NCI-H345 treated with DMSO at 0.1 percent for 48 hours (cell line): Measurements from ENCODE around the gene PGRMC1.
"Not testable (repeated sequence)": the region's sequence is repeated elsewhere in the genome, so short reads cannot be mapped to it uniquely, and the experiment has no call there.

Experiments
- DNase-seq: peaks from one replicate; lab custom pipeline; 2025; ENCODE audit not compliant: unreplicated experiment; lab: John Stamatoyannopoulos, UW

PGRMC1 gene

GRCh38 chrX:119235872-119236622 lies at the start of gene PGRMC1:
Gene PGRMC1 (plus strand): TSS chrX:119236285. CDS start chrX:119236364, 79 bp downstream.
- peak; percentile 41 for DNase-seq

DNA sequence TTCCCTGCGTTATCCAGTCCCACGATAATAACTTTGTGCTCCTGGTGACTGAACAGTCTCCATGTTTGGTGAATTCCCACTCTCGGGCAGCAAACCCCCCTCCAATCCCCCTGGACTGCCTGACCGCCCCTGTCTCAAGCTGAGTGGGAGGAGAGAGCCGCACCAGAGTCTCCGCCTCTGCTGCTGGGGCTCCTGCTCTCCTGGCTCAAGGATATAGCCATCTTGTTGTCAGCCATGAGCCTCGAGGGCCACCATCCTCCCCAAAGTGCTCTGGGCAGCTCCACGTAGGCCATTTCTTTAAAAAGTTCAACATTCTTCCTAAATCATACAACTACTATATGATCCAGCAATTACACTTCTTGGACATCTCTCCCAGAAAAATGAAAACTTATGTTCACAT lies 49.3 kb upstream of the PGRMC1 start:
- no peak for DNase-seq

DNA sequence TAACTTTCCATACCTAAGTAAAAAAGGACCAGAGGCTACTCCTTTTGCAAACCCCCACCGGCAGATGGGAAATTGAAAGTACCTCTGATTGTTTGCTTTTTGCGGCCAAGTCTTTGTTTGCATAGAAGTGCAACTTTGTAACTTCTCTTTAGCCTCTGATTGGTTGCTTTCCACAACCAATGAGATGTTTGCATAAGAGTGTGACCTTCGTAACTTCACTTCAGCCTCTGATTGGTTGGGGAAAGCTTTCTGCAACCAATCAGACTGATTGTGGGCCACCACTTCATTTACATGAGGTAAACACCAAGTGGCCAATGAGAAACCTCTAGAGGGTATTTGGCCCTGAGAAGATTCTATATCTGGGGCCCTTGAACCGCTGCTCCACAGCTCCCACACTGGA lies 48.8 kb upstream of the PGRMC1 start:
- no peak for DNase-seq

DNA sequence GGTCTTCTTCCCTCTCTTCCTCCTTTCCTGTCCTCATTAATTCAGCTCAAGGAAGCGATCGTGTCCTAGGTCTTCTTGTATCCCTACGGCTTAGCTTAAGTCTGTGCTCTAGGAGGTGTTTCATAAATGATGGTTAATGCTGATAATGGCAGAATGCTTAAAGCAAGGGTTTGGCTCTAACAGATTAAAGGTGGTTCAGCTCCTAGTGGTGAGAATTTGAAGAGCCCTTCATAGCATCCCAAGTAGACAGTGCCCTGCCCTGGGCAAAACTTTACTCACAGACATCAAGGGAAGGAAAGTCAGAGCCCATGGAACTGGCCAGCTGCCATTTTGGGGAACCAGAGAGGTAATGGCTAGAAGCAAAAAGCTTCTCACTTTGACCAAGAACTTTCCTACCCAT lies 47.0 kb upstream of the PGRMC1 start:
- DNase-seq, result no peak

GRCh38 chrX:119189595-119189994 lies 46.5 kb upstream of the PGRMC1 start:
- DNase-seq, result no peak

DNA sequence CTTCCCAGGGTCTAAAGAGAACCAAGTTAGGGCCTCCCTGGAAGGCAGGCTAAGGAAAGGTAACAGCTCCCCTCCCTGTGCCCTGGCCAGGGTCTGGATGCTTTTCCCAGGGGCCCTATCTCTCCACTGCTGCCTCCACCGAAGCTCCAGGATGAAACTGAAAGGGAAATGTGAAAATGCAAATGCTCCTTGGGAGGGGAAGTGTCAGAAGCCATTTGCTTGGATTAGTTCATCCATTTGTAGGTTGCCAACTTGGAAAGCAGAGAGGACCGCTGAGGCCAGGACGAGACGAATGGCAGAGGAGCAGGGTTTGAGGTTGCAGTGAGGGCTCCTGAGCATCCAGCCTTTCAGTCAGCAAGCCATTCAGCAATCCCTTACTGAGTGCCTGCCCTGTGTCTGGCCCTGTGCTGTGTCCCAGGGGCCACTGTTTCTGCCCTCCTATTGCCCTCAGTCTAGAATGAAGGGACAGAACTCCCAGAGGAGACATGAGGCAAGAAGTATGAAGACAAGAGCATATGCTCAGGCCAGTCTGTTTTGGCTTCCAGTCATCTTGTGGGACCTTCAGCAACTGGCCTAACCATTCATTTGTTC lies 45.9 kb upstream of the PGRMC1 start:
- DNase-seq, result no peak

- no peak for DNase-seq
Measured at GRCh38 chrX:119190831-119191230, 45.3 kb upstream of the PGRMC1 start.

DNA sequence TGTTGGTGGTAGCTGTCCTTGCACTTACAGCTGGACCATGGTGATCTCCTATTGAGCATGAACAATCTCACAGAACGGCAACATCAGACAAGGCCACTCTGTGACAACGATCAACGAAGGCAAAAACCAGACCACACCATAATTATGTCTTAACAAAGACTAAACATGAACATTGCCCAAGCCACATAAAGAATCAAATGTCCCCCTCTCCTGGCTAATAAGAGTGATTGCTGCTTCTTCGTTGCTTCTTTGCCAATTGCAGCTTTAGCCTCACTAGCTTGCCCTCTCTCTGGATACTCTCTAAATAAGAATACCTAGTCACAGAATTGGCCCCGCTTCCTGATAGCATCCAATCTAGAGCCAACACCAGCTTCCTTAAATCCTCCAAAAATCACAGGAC lies 41.5 kb upstream of the PGRMC1 start:
- no peak for DNase-seq

DNA sequence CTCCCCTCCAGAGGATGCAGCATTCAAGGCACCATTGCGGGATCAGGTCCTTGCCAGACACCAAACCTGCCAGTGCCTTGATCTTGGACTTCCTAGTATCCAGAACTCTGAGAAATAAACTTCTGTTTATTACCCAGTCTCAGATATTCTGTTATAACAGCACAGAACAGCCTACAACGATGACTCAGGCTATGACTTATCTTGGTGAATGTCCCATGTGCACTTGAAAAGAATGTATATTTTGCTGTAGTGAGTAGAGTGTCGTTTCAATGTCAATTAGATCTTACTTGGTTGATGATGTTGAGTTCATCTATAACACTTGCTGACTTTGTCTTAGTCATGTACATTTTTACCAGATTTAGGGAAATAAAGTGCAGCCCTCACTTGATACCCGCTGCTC lies 34.5 kb upstream of the PGRMC1 start:
- DNase-seq, result no peak

DNA sequence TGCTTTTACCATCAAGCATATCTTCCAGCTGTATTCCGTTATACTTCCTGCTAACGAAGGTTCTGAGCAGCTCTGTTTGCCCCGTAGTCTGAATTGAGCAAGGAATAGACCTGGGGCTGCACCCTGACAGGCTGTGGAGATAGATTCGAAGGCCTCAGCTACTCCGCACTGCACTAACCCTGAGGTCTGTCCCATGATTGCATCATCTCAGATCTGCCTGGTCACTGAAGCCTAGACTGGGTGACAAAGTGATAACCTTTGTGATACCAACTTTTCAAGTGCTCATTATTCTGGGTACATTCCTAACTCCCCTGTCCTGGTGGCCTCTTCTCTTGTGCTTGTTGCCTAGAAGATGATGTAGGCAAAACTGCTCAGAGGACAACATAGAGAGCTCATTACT lies 29.9 kb upstream of the PGRMC1 start:
- no peak for DNase-seq

DNA sequence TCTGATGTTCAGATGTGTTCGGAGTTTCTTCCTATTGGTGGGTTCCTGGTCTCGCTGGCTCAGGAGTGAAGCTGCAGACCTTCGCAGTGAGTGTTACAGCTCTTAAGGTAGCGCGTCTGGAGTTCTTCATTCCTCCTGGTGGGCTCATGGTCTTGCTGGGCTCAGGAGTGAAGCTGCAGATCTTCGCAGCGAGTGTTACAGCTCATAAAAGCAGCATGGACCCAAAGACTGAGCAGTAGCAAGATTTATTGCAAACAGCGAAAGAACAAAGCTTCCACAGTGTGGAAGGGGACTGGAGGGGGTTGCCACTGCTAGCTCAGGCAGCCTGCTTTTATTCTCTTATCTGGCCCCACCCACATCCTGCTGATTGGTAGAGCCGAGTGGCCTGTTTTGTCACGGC lies 28.6 kb upstream of the PGRMC1 start:
- not testable (repeated sequence) for DNase-seq

DNA sequence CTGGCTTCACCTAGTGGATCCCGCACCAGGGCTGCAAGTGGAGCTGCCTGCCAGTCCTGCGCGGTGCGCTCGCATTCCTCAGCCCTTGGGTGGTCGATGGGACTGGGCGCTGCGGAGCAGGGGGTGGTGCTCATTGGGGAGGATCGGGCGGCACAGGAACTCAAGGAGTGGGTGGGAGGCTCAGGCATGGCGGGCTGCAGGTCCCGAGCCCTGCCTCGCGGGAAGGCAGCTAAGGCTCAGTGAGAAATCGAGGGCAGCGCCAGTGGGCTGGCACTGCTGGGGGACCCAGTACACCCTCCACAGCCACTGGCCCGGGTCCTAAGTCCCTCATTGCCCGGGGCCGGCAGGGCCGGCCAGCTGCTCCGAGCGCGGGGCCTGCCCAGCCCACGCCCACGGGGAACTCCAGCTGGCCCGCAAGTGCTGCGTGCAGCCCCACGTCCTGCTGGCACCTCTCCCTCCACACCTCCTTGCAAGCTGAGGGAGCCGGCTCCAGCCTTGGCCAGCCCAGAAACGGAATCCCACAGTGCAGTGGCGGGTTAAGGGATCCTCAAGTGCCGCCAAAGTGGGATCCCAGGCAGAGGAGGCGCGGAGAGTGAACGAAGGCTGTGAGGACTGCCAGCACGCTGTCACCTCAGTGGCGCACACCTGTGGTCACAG lies 27.6 kb upstream of the PGRMC1 start:
- no peak for DNase-seq

DNA sequence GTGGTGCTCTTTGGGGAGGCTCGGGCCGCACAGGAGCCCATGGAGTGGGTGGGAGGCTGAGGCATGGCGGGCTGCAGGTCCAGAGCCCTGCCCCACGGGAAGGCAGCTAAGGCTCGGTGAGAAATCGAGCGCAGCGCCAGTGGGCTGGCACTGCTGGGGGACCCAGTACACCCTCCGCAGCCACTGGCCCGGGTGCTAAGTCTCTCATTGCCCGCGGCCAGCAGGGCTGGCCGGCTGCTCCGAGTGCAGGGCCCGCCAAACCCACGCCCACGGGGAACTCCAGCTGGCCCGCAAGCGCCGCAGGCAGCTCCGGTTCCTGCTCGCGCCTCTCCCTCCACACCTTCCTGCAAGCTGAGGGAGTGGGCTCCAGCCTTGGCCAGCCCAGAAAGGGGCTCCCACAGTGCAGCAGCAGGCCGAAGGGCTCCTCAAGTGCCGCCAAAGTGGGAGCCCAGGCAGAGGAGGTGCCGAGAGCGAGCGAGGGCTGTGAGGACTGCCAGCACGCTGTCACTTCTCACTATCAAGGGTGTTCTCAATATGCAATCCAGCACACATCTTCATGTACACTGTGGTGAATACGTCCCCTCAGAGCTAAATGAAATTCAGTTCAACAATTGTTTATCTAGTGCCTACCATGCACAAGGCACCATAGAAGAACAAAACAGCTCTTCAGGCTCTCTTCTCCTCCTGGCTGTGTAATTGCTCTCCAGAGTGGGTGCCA lies 25.0 kb upstream of the PGRMC1 start:
- not testable (repeated sequence) for DNase-seq

- DNase-seq, result no peak
Measured at GRCh38 chrX:119211649-119212014, 24.5 kb upstream of the PGRMC1 start.

- no peak for DNase-seq
Measured at GRCh38 chrX:119218198-119218597, 17.9 kb upstream of the PGRMC1 start.

DNA sequence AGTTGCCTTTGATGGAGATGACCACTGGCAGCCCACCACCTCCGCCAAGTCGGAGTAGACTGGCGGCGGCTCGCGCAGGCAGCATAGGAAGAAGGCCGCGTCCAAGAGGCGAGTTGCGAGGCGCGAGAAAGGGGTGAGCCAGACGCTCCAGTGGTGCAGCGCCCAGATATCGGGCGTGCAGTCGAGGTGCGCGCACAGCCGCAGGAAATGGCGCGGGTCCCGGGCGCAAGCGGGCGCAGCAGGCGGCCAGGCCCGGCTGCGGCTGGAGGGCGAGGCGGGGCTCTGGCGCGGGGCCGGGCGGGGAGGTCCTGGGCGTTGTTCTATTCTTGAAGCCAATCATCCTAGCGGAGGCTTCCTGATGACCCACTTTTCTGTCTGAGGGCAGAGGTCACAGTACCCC lies 13.2 kb upstream of the PGRMC1 start:
- DNase-seq, result no peak

DNA sequence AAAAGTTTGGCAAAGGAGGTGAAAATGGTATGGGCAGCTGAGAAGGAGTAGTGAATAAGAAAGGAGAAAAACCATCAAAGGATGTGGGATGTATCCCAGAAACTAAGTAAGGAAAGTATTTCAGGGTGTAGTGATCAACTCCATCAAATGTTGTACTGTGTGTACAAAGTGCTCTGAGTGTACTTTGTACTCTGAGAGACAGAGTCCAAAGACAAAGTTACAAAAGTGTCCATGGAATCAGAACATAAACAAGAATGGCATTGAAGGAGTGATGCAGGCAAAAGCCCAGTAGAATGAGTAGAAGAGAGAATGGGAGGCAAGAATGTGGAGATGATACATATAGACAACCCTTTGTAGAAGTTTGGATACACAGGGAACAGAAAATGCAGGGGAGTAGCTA lies 12.3 kb upstream of the PGRMC1 start:
- no peak for DNase-seq

- DNase-seq, result no peak
Measured at GRCh38 chrX:119226446-119226845, 9.6 kb upstream of the PGRMC1 start.

GRCh38 chrX:119228512-119229252 lies 7.4 kb upstream of the PGRMC1 start:
- no peak for DNase-seq

- no peak for DNase-seq
Measured at GRCh38 chrX:119229253-119229615, 6.9 kb upstream of the PGRMC1 start.

DNA sequence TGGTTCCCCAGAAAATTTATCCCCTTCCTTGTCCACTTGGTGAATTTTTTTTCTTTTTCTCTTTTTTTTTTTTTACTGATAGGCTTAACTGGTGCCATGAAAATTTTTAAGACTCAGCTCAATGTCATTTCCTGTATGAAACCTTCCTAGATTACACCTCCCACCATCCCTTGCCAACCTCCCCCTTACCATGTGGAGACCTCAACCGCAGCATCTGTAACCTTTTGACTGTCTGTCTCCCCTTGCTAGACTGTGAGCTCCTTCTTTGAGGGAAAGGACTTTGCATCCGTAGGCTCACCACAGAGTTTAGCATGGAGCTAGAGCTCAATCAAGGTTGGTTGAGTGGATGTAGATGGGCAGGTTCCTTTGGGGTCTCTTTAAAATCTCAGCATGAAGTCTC lies 5.2 kb upstream of the PGRMC1 start:
- no peak for DNase-seq
